IPS-18c (cell line): ENCODE results near the gene TLR4.

Experiments used
- H3K4me3 ChIP-seq: 2 replicates; pipeline ENCODE4 v1.7.0; 2013; ENCODE audit warnings: low read depth, mild to moderate bottlenecking, low read length, moderate library complexity; ENCODE audit not compliant: insufficient read depth
- H3K9me3 ChIP-seq: one replicate; pipeline ENCODE4 v1.6.1; 2013; ENCODE audit warnings: mild to moderate bottlenecking, low read length, moderate library complexity; ENCODE audit not compliant: control insufficient read depth, insufficient read depth

The TLR4 gene

DNA sequence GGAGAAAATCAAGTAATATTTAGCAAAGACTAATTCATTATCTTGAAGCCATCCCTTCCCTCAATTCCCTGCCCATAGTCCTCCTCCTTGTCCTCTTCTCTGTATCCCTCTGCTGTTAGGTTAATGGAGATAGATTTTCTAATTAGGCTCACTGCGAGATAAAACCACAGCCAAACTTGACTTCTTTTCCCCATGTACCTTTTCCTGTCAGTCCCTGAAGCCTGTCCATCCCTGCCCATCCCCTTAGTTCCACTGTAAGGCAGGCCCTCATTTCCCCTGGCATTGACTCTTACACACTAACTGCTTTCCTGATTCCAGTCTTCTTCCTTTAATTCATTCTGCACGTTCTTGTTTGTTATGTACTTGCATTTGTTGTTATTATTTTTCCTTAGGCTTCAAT, 1.2 kb downstream of the TLR4 start:
- Histone ChIP-seq H3K4me3 (no peak overlapping the region), H3K9me3 (no peaks in the 10 kb centered on the region)

DNA sequence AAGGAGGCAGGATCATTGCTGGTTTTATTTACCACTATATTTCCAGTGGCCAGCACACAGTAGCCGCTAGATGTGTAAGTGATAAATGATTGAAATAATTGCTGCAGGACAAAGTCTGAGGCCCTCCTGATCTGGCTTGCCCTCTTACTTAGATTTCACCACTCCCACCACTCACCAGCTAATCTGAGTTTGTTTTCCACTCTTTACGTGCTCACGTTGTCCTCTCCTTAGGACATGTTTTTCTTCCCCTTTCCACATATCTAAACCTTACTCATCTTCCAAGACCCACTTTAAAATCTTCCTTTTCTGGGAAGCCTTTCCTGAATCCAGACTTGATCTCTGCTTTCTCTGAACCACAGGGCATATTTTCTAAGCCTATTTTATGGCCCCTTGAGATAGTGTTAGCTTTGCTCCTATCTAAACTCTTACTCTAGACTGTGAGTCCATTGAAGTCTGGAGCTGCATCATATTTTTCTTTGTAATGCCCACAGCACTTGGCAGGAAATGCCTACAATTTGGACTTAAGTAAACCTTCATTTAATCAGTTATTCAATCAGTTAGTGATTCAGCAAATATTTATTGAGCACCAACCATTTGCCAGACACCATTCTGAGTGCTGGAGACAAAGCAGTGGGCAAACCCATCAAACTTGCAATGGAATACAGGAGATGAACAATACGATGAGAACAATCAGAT, 2.4 kb downstream of the TLR4 start:
- H3K4me3 ChIP-seq, result no peak overlapping the region
- no peaks in the 10 kb centered on the region for H3K9me3 ChIP-seq

DNA sequence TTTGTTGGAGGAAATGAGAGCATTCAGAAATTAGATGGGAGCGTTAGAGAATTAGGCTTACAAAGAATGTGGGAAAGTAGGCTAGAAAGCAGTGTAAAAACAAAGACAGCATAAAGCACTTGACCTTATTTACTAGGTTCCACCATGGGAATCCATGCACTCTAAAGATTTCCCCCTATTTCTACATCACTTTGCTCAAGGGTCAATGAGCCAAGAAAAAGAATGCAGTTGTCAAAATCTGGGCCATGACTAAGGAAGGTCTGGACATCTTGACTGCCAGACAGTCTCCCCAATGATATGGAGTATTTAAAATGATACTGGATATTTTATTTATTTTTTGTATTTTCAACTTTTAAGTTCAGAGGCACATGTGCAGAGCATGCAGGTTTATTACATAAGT, 3.4 kb downstream of the TLR4 start:
- H3K4me3 ChIP-seq, result no peak overlapping the region
- no peaks in the 10 kb centered on the region for H3K9me3 ChIP-seq

- H3K9me3 ChIP-seq, result no peaks in the 10 kb centered on the region
- no peak overlapping the region for H3K4me3 ChIP-seq
Observed at GRCh38 chr9:117709936-117710335, 5.7 kb downstream of the TLR4 start.

DNA sequence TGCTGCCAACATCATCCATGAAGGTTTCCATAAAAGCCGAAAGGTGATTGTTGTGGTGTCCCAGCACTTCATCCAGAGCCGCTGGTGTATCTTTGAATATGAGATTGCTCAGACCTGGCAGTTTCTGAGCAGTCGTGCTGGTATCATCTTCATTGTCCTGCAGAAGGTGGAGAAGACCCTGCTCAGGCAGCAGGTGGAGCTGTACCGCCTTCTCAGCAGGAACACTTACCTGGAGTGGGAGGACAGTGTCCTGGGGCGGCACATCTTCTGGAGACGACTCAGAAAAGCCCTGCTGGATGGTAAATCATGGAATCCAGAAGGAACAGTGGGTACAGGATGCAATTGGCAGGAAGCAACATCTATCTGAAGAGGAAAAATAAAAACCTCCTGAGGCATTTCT, 10.1 kb downstream of the TLR4 start:
- no peaks in the 10 kb centered on the region for H3K9me3 ChIP-seq

DNA sequence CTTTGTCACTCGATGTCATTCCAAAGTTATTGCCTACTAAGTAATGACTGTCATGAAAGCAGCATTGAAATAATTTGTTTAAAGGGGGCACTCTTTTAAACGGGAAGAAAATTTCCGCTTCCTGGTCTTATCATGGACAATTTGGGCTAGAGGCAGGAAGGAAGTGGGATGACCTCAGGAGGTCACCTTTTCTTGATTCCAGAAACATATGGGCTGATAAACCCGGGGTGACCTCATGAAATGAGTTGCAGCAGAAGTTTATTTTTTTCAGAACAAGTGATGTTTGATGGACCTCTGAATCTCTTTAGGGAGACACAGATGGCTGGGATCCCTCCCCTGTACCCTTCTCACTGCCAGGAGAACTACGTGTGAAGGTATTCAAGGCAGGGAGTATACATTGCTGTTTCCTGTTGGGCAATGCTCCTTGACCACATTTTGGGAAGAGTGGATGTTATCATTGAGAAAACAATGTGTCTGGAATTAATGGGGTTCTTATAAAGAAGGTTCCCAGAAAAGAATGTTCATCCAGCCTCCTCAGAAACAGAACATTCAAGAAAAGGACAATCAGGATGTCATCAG, 11.3 kb downstream of the TLR4 start:
- no peaks in the 10 kb centered on the region for H3K9me3 ChIP-seq

More for the DNA sequence above, 10.1 kb downstream of the TLR4 start:
- H3K4me3 ChIP-seq, result no peak overlapping the region

DNA sequence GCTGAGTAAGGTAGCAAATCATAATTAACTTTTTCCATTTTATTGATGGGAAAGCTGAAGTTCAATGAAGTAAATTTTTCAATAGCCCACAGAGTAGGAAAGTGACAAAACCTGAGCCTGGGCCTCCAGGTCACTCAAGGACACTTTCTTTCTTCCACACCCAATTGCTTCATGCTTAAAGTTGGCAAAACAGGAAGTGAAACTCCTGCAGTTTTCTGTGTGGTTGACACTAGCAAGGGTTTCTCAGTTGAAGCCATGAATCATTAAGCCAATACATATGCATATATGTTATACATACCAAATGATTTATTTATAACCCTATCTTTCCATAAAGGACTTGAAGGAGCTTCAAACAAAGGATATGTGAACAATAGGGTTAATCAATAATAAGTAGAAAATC, 13.9 kb downstream of the TLR4 start:
- no peak overlapping the region for H3K4me3 ChIP-seq
- H3K9me3 ChIP-seq, result no peaks in the 10 kb centered on the region

More for the DNA sequence above, 11.3 kb downstream of the TLR4 start:
- no peak overlapping the region for H3K4me3 ChIP-seq

- no peak overlapping the region for H3K4me3 ChIP-seq
- H3K9me3 ChIP-seq, result no peaks in the 10 kb centered on the region
Observed at GRCh38 chr9:117718701-117719100, 14.5 kb downstream of the TLR4 start.

DNA sequence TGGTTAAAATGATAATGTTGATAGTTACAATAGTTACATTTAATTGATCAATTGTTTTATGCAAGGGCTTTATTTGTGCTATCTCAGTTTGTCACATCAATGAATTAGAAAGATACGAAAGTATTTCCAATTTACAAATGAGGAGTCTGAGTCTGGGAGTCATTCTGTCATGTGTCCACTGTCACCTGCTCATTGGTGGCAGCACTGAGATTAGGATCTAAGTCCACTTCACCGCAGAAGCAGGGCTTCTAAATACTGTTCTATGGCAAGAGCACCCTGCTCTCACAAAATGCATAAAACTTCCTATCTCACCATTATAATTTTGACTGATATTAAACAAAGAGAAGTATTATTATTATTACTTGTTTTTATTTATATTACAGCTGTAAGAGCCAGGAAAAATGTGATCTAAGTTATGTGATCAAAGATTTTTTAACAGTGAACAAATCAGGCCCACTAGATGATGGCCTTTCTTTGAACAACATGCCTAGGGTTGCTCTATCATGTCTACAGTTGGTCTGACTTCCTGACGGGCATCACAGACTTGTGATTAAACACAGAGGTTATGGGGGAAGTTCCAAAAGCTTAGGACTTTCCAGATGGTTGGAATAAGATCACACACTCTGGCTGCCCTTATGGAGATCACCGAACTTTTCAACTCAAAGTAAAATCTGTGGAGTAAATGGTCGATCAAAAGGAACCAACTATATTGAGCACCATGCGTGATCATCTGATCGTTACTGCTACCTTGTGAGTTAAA, 15.1 kb downstream of the TLR4 start:
- no peaks in the 10 kb centered on the region for H3K9me3 ChIP-seq
- no peak overlapping the region for H3K4me3 ChIP-seq

- H3K4me3 ChIP-seq, result no peak overlapping the region
- H3K9me3 ChIP-seq, result no peaks in the 10 kb centered on the region
Observed at GRCh38 chr9:117720066-117720465, 15.9 kb downstream of the TLR4 start.

DNA sequence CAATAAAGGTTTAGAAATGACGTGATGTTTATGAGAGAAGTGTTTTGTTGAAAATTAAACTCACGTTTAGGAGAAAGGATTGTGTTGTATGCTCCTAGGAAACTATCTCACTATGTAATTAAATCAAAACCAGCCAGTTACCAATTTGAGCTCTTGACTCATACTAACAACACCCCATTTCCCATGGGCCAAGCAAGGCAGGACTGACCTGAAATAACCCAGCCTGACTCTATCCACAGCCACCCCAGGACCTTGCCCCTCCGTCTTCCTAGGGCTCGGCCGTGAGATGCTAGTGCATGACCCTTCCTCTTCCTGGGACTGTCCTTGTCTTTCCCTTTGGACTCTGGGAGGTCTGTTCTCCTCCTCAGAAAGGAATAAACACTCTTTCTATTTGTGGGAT, 16.4 kb downstream of the TLR4 start:
- Histone ChIP-seq H3K4me3 (no peak overlapping the region), H3K9me3 (no peaks in the 10 kb centered on the region)

DNA sequence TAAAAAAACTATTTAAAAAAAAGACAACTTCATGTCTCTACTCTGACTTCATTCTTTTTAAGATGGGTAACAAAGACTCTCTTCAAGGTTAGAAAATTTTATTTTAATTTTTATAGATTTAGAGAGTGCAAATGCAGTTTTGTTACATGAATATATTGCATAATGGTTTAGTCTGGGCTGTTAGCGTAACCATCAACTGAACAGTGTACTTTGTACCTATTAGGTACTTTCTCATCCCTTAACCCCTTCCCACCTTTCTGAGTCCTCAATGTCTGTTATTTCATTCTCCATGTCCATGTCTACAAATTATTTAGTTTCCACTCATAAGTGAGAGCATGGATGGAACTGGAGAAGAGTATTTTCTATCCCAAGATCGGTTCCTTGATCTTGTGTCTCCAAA, 16.8 kb downstream of the TLR4 start:
- H3K4me3 ChIP-seq, result no peak overlapping the region
- H3K9me3 ChIP-seq, result no peaks in the 10 kb centered on the region

DNA sequence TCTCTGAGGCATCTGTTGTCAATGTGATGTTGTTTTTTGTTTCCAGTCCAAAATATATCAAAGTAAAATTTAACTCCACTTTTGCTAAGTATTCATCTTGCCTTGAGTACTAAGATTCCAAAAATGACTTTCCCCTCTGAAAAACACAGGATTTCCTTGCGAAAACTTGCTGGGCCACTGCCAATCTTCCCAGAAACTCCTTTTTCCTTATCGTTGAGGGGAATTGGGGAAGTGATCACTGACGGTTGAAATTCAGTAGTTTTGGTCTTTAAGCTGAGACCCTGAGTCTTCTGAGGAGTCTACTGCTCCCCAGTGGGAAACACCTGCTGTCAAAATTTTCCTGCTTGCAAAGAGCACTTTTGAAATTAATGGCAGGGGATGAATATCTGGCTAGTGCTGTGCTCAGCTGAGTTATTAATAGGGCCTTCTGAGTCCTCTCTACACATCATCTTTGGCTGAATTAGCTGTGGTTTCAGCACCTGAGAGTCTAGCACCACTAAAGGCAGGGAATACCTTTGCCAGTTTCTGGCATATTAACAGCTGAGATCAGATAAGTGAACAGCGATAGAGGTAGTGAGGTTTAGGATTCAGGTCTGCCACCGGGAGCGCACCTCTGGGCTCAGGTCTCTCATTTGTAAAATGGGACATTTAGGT, 18.0 kb downstream of the TLR4 start:
- Histone ChIP-seq H3K9me3 (no peaks in the 10 kb centered on the region), H3K4me3 (no peak overlapping the region)

DNA sequence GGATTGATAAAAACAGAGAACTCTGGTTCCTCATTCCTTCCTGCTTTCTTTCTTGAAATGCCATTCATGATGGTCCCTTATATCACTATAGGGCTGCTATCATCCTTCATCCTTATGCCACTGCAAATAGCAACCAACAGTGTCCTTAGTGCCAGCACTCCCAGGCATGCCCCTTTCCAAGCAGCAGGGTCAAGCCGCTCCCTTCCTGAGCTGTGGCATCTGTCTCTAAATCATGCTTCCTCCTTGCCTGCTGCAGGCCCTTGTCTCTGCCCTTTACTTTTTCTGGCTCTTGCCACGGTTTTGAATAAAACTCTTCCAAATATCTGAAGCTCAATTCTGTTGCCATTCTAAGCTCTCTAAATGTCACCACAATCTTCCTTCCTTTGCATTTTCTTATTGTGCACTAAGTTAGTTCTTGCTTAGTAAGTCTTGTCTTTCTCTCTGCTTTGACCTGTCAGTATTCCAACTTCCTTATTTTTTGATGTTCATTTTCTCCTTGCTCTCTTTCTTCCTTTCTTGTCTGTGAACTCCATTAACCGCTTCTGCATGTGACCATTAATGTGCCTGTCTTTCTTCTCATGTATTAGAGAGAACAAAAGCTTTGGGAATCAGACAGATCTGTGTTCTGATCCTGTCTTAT, 19.9 kb downstream of the TLR4 start:
- no peak overlapping the region for H3K4me3 ChIP-seq

GRCh38 chr9:117725426-117725887, 21.3 kb downstream of the TLR4 start:
- H3K4me3 ChIP-seq, result no peak overlapping the region
- H3K9me3 ChIP-seq, result no peaks in the 10 kb centered on the region

More for the DNA sequence above, 19.9 kb downstream of the TLR4 start:
- no peaks in the 10 kb centered on the region for H3K9me3 ChIP-seq

DNA sequence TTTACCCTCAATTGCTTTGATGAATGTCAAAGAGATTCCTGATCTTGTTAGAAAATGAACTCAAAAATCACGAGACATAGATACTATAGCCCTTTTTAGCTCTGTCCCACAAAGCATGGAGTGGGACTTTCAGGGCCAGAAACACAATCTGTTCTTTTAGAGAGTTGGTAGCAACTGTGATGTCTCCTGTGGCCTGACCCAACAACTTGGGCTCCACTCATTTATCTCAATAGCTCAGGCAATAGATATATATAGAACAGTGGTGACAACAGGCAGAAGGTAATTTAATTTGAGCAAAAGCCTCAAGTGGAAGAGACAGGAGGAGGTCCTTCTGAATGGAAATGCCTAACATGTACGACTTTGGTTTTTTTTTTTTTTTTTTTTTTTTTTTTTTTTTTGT, 25.2 kb downstream of the TLR4 start:
- H3K4me3 ChIP-seq, result no peak overlapping the region

GRCh38 chr9:117732494-117732893, 28.3 kb downstream of the TLR4 start:
- Histone ChIP-seq H3K4me3 (no peak overlapping the region), H3K9me3 (no peaks in the 10 kb centered on the region)

More for the DNA sequence above, 25.2 kb downstream of the TLR4 start:
- H3K9me3 ChIP-seq, result no peaks in the 10 kb centered on the region
